Thoracic aorta (tissue), 2 donors: ENCODE measurements around the gene FADD. TPM values are rescaled to one million over a fixed set of nuclear protein-coding genes. Genes with fewer than 3 reads are reported as not detected.

Source experiments
- ATAC-seq: fragments of 150-250 bp; one replicate; pipeline ENCODE4 v1.8.0; 2017; ENCODE audit warnings: low read depth; ENCODE audit not compliant: insufficient number of reproducible peaks, low FRiP score
- DNase-seq: peaks from one replicate; pipeline ENCODE4 v3.0.0-alpha.2; 2020; ENCODE audit warnings: low spot score
- H3K27ac ChIP-seq, 2 donors: fragments of 200-600 bp; sonication (generic); 1 replicate in 1 of 2; 2 replicates in 1 of 2; pipeline ENCODE4 v1.5.1; 2016; ENCODE audit warnings: mild to moderate bottlenecking in 2 of 2, moderate library complexity in 2 of 2
- H3K27me3 ChIP-seq: fragments of 200-600 bp; sonication (generic); replicated peaks from 2 replicates; pipeline ENCODE4 v1.6.0; 2016; ENCODE audit warnings: mild to moderate bottlenecking; ENCODE audit not compliant: insufficient read depth
- H3K36me3 ChIP-seq: fragments of 200-600 bp; sonication (generic); one replicate; pipeline ENCODE4 v1.5.1; 2016
- H3K4me1 ChIP-seq, 2 donors: fragments of 200-600 bp; sonication (generic); 1 replicate in 1 of 2; 2 replicates in 1 of 2; pipeline versions ENCODE4 v1.5.1 to v1.6.0; 2016; ENCODE audit warnings: low read depth in 2 of 2, mild to moderate bottlenecking in 1 of 2; ENCODE audit not compliant: control insufficient read depth in 1 of 2
- H3K4me3 ChIP-seq: fragments of 200-600 bp; sonication (generic); 2 replicates; pipeline ENCODE4 v1.5.1; 2016; ENCODE audit warnings: mild to moderate bottlenecking
- H3K9me3 ChIP-seq: fragments of 200-600 bp; sonication (generic); 2 replicates; pipeline ENCODE4 v1.5.1; 2016
- total RNA-seq, 2 donors: library from RNA; depleted of rRNA; stranded (reverse); fragments of >200 nt; gene quantifications; one replicate each; pipeline versions ENCODE4 v1.1.0 to v1.2.3, GENCODE V29; 2016
- TF ChIP-seq, protein P1 (sequence below): fragments of 200-600 bp; sonication (generic); IDR thresholded peaks from one replicate; pipeline ENCODE4 v1.5.1; 2019; ENCODE audit warnings: antibody characterized with exemption

The FADD gene
- total RNA-seq, 2 donors from 2014 or later, result 19.5 to 23.2 TPM

DNA sequence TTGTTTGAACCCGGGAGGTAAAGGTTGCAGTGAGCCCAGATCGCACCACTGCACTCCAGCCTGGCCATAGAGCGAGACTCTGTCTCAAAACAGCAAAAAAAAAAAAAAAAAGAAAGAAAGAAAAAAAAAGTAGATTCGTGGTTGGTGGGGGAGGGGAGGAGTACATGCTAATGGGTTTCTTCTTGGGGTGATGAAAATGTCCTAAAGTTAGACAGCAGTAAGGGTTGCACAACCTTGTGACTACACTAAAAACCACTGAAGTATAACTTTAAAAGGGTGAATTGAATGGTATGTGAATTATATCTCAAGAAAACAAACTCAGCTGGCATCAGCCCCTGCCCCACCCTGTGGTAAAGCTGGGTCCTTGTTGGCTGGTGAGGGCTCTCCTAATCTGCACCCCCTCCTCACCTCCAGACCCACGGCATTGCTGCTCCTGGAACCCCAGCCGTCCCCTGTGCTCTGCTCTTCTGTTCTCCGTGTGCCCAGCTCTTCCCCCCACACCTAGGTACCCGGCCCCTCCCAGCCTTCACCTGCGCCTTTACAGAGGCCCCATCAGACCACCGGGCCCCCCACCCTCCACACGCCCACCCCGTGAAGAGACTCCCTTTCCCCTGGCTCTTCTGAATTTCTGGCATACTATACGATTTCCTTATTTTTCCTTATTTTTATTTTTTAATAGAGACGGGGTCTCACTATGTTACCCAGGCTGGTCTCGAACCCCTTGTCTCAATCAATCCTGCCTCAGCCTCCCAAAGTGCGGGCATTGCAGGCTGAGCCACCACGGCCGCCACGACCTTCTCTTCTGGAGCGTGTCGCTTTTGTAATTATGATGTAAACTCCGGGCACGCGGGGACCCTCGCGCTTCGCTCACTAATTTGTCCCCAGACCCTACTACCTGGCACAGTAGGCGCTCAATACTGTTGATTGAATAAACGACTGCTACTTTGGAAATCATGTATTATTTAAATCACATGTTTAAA is 924 bp upstream of the FADD start:
- DNase-seq (no peak), ATAC-seq (no peak)
- H3K27ac ChIP-seq, result peak overlapping the region in 1 of 2 donors; percentile 85
- no peaks in the 10 kb centered on the region for H3K27me3 ChIP-seq
- TF ChIP-seq, protein P1, sequence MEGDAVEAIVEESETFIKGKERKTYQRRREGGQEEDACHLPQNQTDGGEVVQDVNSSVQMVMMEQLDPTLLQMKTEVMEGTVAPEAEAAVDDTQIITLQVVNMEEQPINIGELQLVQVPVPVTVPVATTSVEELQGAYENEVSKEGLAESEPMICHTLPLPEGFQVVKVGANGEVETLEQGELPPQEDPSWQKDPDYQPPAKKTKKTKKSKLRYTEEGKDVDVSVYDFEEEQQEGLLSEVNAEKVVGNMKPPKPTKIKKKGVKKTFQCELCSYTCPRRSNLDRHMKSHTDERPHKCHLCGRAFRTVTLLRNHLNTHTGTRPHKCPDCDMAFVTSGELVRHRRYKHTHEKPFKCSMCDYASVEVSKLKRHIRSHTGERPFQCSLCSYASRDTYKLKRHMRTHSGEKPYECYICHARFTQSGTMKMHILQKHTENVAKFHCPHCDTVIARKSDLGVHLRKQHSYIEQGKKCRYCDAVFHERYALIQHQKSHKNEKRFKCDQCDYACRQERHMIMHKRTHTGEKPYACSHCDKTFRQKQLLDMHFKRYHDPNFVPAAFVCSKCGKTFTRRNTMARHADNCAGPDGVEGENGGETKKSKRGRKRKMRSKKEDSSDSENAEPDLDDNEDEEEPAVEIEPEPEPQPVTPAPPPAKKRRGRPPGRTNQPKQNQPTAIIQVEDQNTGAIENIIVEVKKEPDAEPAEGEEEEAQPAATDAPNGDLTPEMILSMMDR, result no peak
- peak overlapping the region; percentile 87 for H3K4me3 ChIP-seq
- peaks cover 11% of the 10 kb centered on the region for H3K36me3 ChIP-seq
- H3K9me3 ChIP-seq, result no peaks in the 10 kb centered on the region
- peaks cover 14 to 24% of the 10 kb centered on the region in 2 donors for H3K4me1 ChIP-seq

DNA sequence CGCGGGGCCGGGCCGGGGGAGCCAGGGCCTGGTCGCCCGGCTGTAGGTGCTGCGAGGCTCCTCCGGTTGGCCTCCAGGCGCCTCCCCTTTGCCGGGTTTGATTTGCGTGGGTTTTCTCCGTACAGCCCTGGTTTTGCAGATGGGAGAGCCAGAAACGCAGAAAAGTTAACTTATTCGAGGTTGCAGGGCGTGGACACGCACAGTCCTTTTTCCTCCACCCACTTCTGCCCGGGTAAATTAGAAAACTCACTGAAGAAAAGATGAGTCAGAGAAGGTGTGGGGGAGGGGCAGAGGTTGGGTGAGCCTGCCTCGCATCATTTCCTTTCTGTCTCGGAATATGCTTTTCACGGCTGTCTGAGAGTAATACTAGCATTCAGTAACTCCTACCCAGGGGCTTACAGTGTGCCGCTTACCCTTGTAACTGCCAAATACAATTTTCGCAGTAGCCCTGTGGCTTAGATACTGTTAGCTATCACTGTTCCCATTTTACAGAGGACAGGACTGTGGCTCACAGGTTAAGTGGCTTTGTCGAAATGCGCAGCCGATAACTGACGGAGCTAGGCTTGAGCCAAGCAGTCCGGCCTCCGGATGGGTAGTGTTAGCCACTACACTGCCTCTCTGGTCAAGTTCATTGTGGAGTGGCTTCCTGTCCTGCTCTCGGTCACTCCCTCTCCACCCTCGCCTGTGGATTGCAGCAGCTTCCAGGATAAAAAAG is 812 bp downstream of the FADD start:
- Histone ChIP-seq H3K36me3 (peaks cover 15% of the 10 kb centered on the region), H3K4me1 (peaks cover 14 to 24% of the 10 kb centered on the region in 2 donors), H3K27ac (peak overlapping the region; percentile 83 to 85), H3K9me3 (no peaks in the 10 kb centered on the region), H3K27me3 (no peaks in the 10 kb centered on the region), H3K4me3 (peak overlapping the region; percentile 87)
- DNase-seq (peak; percentile 80), ATAC-seq (peak; percentile 57)
- TF ChIP-seq, protein P1, result no peak

DNA sequence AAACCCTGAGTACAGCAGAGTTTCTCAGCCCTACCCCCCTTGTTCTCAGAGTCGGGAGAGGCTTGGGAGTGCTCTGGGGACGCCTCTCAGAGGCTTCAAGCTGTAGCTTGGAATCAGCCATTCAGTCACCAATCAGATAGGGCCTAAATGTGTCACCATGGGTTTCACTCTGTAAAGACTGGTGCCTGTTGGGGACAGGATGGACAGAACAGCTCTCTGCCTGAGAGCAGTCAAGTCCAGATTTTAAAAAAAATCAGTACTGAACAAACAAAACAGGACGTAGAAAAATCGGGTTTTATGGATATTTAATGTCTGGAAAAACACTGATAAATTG is 1.3 kb downstream of the FADD start:
- Histone ChIP-seq H3K27ac (peak overlapping the region; percentile 83 to 85), H3K27me3 (no peaks in the 10 kb centered on the region), H3K9me3 (no peaks in the 10 kb centered on the region), H3K4me3 (peak overlapping the region; percentile 87), H3K36me3 (peaks cover 19% of the 10 kb centered on the region), H3K4me1 (peaks cover 14 to 24% of the 10 kb centered on the region in 2 donors)
- TF ChIP-seq, protein P1, result no peak
- DNase-seq (no peak), ATAC-seq (no peak)

DNA sequence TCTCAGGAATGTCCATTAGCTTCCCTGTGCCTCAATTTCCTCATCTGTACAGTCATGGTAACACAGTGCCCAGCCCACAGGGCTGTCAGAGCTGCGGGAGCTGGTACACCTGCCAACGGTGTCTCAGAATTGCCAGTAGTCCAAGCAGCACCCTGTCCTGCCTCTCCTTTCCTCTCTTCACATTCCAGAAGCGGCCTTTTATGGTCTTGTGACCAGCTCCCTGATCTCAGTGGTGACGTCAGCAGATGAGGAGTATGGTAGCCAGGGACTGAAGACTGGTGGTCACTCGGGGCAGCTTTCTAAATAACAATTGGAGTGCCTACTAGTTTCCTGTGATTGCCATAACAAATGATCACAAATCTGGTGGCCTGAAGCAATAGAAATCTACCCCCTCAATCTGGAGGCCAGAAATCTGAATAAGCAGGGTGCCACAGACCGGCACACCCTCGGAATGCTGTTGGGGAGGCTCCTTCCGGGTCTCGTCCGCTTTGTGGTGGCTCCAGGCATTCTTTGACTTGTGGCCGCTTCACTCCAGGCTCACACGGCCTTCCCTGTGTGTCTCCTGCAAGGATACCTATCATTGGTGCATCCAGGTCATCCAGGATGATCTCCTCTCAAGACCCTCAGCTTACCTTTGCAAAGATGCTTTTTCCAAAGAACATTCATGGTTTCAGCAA is 2.1 kb downstream of the FADD start:
- peaks cover 19% of the 10 kb centered on the region for H3K36me3 ChIP-seq
- TF ChIP-seq, protein P1, result no peak
- DNase-seq, result no peak
- H3K4me1 ChIP-seq, result peaks cover 14 to 24% of the 10 kb centered on the region in 2 donors
- ATAC-seq, result no peak
- H3K4me3 ChIP-seq, result no peak overlapping the region
- peak overlapping the region in 1 of 2 donors; percentile 85 for H3K27ac ChIP-seq
- no peaks in the 10 kb centered on the region for H3K27me3 ChIP-seq
- H3K9me3 ChIP-seq, result no peaks in the 10 kb centered on the region

DNA sequence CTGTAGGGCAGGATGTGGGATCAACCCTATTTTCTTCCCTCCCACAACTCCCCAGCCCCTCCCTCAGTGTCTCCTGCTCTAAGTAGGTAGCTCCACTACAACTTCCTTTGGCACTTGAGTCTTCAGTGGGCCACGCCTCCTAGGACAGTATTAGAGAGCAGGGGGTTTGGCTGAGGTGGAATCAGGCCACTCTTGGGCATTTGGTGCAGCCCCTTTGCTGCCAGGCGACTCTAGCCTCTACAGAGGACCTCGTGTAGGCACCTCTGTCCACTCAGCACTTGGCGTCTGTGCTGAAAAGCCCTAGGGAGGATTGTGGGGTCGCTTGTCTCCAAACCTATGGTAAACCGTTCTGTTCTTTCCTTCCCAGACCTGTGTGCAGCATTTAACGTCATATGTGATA is 2.7 kb downstream of the FADD start:
- no peaks in the 10 kb centered on the region for H3K27me3 ChIP-seq
- peaks cover 19% of the 10 kb centered on the region for H3K36me3 ChIP-seq
- no peaks in the 10 kb centered on the region for H3K9me3 ChIP-seq
- ATAC-seq, result no peak
- DNase-seq, result no peak
- no peak overlapping the region for H3K4me3 ChIP-seq
- TF ChIP-seq, protein P1, result no peak
- H3K4me1 ChIP-seq, result peaks cover 14 to 24% of the 10 kb centered on the region in 2 donors
- H3K27ac ChIP-seq, result no peak overlapping the region
